Gastroesophageal sphincter (tissue), 3 donors: Measurements from ENCODE around the gene NPC1.

Experiments
- CTCF ChIP-seq, 4 experiments: fragments of 200-600 bp in 2 of 4; fragments of 450-650 bp in 2 of 4; sonication (generic) in 1 of 4; IDR thresholded peaks; one replicate each; pipeline ENCODE4 v1.5.1; 2017 to 2019; ENCODE audit warnings: antibody characterized with exemption in 4 of 4, mild to moderate bottlenecking in 2 of 4, moderate library complexity in 2 of 4
- EP300 ChIP-seq: sonication (generic); formaldehyde crosslinking; IDR thresholded peaks from one replicate; pipeline ENCODE4 v1.6.1; 2017; ENCODE audit warnings: antibody characterized with exemption, mild to moderate bottlenecking

DNA sequence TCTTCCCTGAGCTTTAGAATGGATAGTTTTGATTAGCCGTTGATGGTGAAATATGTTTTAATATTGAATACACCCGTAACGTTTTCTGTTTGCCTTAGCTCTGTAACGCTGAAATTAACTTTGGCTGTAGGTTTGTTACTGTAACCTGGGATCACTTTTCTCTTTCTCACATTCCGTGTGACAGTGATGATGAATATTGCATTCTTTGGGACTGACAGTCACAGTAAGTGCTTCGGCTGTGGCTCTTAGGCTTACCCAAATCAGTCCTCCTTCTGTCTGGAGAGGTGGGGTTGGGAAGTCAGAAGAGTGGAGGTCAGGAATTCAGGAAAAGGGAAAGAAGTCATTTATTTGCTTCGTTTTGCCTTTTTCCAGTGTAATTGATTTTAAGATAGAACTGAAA, 65.0 kb downstream of the NPC1 start:
- TF ChIP-seq EP300, result no peak
- no peak for TF ChIP-seq CTCF (IDR thresholded peaks at IDR 0.05)
